ENCODE results near the gene PGLYRP1. TPM values are rescaled to one million over a fixed set of nuclear protein-coding genes. Genes with fewer than 3 reads are reported as not detected.

Gene PGLYRP1
- total and polyA plus RNA-seq, 4 donors: 0.25 to 13.9 (median 0.76) TPM

DNA sequence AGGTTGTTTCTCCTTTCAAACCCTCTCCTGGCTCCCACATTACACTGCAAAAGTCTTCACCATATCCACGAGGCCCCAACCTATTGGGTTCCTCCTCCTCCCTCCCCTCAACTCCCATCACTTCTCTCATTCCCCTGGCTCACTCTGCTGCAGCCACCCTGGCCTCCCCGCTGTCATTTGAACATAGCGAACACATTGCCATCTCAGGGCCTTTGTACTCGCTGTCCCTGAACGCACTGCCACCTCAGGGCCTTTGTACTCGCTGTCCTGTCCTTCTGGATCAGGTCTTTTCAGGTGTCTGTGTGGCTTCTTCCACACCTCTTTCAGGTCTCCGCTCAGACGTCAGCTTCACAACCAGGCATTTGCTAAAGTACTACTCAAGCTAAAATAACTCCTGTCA, 25.9 kb downstream of the PGLYRP1 start:
- DNase-seq (ENCODE audit: low spot score): no peak
- H3K4me1 ChIP-seq (ENCODE audit: control insufficient read depth in 4 of 4, insufficient read depth in 4 of 4, low read length in 3 of 4): peaks cover 0 to 17% (median 8%) of the 10 kb centered on the region in 4 donors

DNA sequence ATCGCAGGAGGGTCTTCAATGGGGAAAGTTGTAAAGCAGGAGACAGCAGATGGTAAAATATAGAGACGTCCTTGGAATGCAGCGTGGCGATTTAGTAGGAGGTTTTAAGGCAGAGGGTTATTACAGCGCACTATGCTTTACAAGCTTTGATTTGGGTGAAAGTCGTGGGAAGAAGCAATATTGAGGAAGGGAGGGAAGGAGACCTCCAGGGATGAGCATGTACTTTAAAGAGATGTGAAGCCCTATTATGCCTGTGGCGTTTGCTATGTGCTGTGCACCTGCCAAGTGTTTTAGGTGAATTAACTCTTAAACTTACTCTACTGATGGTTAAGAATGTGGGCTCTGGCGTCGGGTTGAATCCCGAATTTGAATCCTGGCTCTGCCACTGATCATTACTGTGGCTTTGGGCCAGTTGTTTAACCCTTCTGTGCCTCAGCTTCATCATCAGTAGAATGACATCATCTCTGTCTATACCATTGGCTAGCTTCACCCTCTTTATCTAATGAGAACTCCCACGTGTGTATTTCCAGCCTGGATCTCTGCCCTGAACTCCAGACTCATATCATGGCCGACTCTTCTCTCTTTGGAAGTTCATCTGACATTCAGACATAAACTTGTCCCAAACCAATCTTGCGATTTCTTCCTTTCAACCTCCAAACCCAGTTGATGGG, 27.0 kb downstream of the PGLYRP1 start:
- H3K27ac ChIP-seq (ENCODE audit: low read depth in 1 of 2, low read length in 2 of 2): peak overlapping the region; percentile 41 to 69
- WGBS: 11% methylated on average over 13 of the region's 13 CpGs
- peak overlapping the region; percentile 61 to 88 for H3K9ac ChIP-seq (ENCODE audit: low read depth in 1 of 2, low read length in 2 of 2)

More for the DNA sequence above, 25.9 kb downstream of the PGLYRP1 start:
- TF ChIP-seq HNF4G (IDR thresholded peaks at IDR 0.05): no peak
- no peak for TF ChIP-seq REST (IDR thresholded peaks at IDR 0.05)
- TF ChIP-seq, protein P1, sequence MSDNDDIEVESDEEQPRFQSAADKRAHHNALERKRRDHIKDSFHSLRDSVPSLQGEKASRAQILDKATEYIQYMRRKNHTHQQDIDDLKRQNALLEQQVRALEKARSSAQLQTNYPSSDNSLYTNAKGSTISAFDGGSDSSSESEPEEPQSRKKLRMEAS (IDR thresholded peaks at IDR 0.05): no peak
- H3K36me3 ChIP-seq (ENCODE audit: control insufficient read depth in 4 of 4, insufficient read depth in 3 of 4, low read depth in 1 of 4, low read length in 3 of 4): no peaks in the 10 kb centered on the region
- 89% methylated on average over 8 of the region's 8 CpGs for WGBS
- no peaks in the 10 kb centered on the region for H3K9me3 ChIP-seq (ENCODE audit: control insufficient read depth in 4 of 4, low read length in 3 of 4)
- no peak overlapping the region for H3K27ac ChIP-seq (ENCODE audit: low read depth in 1 of 2, low read length in 2 of 2)
- no peak overlapping the region for H3K9ac ChIP-seq (ENCODE audit: low read depth in 1 of 2, low read length in 2 of 2)
- no peaks in the 10 kb centered on the region for H3K27me3 ChIP-seq (ENCODE audit: control insufficient read depth in 4 of 4, insufficient read depth in 4 of 4, low read length in 3 of 4)
- no peak overlapping the region for H3K4me3 ChIP-seq (ENCODE audit: low read depth in 1 of 3, low read length in 3 of 3)

DNA sequence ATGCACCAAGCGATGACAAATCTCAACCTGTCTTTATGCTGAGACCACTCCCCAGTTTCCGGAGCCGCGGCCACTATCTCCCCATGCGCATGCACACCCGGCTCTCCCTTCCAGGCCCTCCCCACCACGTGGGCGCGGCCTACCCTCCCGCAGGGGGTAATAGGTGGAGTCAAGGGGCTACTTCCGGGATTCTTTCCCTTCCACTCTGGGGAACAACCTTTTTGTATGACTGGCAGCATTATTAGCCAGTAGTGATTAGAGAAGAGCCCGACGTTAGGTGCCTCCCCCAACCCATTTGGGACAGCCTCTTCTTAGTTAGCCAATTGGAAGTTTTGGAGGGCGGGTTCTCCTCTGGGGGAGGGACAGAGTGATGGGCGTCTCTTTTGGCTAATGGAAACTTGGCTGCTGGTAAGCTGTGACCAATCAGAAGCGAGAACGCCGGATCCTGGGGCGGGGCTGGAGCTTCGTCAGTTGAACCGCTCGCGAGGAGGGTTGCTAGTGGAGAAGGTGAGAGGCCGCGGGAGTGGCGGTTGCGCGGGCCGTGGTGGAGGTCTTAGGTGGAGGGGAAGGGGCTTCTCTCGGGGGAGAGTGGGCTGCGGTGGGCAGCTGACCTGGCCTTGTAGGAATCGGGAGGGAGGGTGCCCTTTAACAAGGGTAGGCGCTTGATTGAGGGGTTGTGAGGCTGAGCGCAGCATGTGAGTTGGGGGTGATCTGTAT, 27.7 kb downstream of the PGLYRP1 start, which contains the start of gene CCDC61:
Gene CCDC61 (plus strand): TSS at position 470 of the 717 bp plus-strand sequence. CDS start 7,552 bp downstream, outside the sequence.
- DNase-seq (ENCODE audit: low spot score): peak; percentile 95
- Histone ChIP-seq H3K9ac (ENCODE audit: low read depth in 1 of 2, low read length in 2 of 2) (peak within 1 kb of the TSS; percentile 61 to 88), H3K27me3 (ENCODE audit: control insufficient read depth in 4 of 4, insufficient read depth in 4 of 4, low read length in 3 of 4) (no peaks in the 10 kb centered on the region), H3K27ac (ENCODE audit: low read depth in 1 of 2, low read length in 2 of 2) (peak within 1 kb of the TSS; percentile 41 to 69), H3K9me3 (ENCODE audit: control insufficient read depth in 4 of 4, low read length in 3 of 4) (no peaks in the 10 kb centered on the region), H3K36me3 (ENCODE audit: control insufficient read depth in 4 of 4, insufficient read depth in 3 of 4, low read depth in 1 of 4, low read length in 3 of 4) (no peaks in the 10 kb centered on the region), H3K4me1 (ENCODE audit: control insufficient read depth in 4 of 4, insufficient read depth in 4 of 4, low read length in 3 of 4) (peaks cover 0 to 12% (median 8%) of the 10 kb centered on the region in 4 donors), H3K4me3 (ENCODE audit: low read depth in 1 of 3, low read length in 3 of 3) (peak within 1 kb of the TSS; percentile 61 to 95 (median 77))
- under 1% methylated on average over 34 of the region's 34 CpGs for WGBS
- TF ChIP-seq, protein P2, sequence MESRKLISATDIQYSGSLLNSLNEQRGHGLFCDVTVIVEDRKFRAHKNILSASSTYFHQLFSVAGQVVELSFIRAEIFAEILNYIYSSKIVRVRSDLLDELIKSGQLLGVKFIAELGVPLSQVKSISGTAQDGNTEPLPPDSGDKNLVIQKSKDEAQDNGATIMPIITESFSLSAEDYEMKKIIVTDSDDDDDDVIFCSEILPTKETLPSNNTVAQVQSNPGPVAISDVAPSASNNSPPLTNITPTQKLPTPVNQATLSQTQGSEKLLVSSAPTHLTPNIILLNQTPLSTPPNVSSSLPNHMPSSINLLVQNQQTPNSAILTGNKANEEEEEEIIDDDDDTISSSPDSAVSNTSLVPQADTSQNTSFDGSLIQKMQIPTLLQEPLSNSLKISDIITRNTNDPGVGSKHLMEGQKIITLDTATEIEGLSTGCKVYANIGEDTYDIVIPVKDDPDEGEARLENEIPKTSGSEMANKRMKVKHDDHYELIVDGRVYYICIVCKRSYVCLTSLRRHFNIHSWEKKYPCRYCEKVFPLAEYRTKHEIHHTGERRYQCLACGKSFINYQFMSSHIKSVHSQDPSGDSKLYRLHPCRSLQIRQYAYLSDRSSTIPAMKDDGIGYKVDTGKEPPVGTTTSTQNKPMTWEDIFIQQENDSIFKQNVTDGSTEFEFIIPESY (IDR thresholded peaks at IDR 0.05): peak; percentile 58
- TF ChIP-seq, protein P3, sequence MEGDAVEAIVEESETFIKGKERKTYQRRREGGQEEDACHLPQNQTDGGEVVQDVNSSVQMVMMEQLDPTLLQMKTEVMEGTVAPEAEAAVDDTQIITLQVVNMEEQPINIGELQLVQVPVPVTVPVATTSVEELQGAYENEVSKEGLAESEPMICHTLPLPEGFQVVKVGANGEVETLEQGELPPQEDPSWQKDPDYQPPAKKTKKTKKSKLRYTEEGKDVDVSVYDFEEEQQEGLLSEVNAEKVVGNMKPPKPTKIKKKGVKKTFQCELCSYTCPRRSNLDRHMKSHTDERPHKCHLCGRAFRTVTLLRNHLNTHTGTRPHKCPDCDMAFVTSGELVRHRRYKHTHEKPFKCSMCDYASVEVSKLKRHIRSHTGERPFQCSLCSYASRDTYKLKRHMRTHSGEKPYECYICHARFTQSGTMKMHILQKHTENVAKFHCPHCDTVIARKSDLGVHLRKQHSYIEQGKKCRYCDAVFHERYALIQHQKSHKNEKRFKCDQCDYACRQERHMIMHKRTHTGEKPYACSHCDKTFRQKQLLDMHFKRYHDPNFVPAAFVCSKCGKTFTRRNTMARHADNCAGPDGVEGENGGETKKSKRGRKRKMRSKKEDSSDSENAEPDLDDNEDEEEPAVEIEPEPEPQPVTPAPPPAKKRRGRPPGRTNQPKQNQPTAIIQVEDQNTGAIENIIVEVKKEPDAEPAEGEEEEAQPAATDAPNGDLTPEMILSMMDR (IDR thresholded peaks at IDR 0.05; ENCODE audit: low read depth, low read length, missing input control): no peak
- peak; percentile 52 for TF ChIP-seq YY1 (IDR thresholded peaks at IDR 0.05)
- peak; percentile 100 for TF ChIP-seq SP1 (IDR thresholded peaks at IDR 0.05)
- TF ChIP-seq FOXA1 (IDR thresholded peaks at IDR 0.05): no peak
- TF ChIP-seq HNF4A (conservative IDR thresholded peaks at IDR 0.05): no peak
- no peak for TF ChIP-seq REST (IDR thresholded peaks at IDR 0.05)
- peak; percentile 20 to 24 for TF ChIP-seq RAD21 (IDR thresholded peaks at IDR 0.05)
- peak; percentile 72 for TF ChIP-seq TAF1 (conservative IDR thresholded peaks at IDR 0.05)

More for the DNA sequence above, 27.0 kb downstream of the PGLYRP1 start:
- Histone ChIP-seq H3K4me3 (ENCODE audit: low read depth in 1 of 3, low read length in 3 of 3) (peak overlapping the region; percentile 54 to 95 (median 70)), H3K27me3 (ENCODE audit: control insufficient read depth in 4 of 4, insufficient read depth in 4 of 4, low read length in 3 of 4) (no peaks in the 10 kb centered on the region), H3K36me3 (ENCODE audit: control insufficient read depth in 4 of 4, insufficient read depth in 3 of 4, low read depth in 1 of 4, low read length in 3 of 4) (no peaks in the 10 kb centered on the region), H3K9me3 (ENCODE audit: control insufficient read depth in 4 of 4, low read length in 3 of 4) (no peaks in the 10 kb centered on the region), H3K4me1 (ENCODE audit: control insufficient read depth in 4 of 4, insufficient read depth in 4 of 4, low read length in 3 of 4) (peaks cover 0 to 17% (median 8%) of the 10 kb centered on the region in 4 donors)
- no peak for DNase-seq (ENCODE audit: low spot score)
- TF ChIP-seq RXRA (IDR thresholded peaks at IDR 0.05) (no peak), FOXA2 (IDR thresholded peaks at IDR 0.05) (no peak), EGR1 (IDR thresholded peaks at IDR 0.05; ENCODE audit: low read depth in 2 of 2) (no peak), FOXA1 (IDR thresholded peaks at IDR 0.05) (no peak), JUND (IDR thresholded peaks at IDR 0.05) (no peak), NR2F2 (IDR thresholded peaks at IDR 0.05) (no peak)
- TF ChIP-seq, protein P1 (IDR thresholded peaks at IDR 0.05): no peak

Data from liver (tissue), 9 donors.